Panc1 (cell line): Measurements from ENCODE around the gene CISTR. TPM values are rescaled to one million over a fixed set of nuclear protein-coding genes. Genes with fewer than 3 reads are reported as not detected.

Experiments used
- ATAC-seq: fragments of 200-7000 bp; cut with Tn5 transposase; 2 replicates; pipeline ENCODE4 v1.9.1; 2020; ENCODE audit warnings: mild to moderate bottlenecking, moderate library complexity
- BruUV-seq: library from RNA; stranded (reverse); fragments of 400-500 nt; replicated peaks from 2 replicates; lab custom pipeline; 2021; lab: Mats Ljungman, UMichigan
- CTCF ChIA-PET: fragments of 300-600 bp; sonication (Branson Sonifier 250); formaldehyde crosslinking; loops from one replicate; lab custom pipeline; 2022; ENCODE audit warnings: antibody characterized with exemption; lab: Charles Lee
- POLR2A ChIA-PET: fragments of 300-600 bp; sonication (Branson Sonifier 250); formaldehyde crosslinking; loops from one replicate; lab custom pipeline; 2022; ENCODE audit warnings: antibody characterized with exemption; lab: Charles Lee
- DNase-seq: peaks from one replicate; pipeline ENCODE4 v3.0.0-alpha.2; 2010; ENCODE audit warnings: low read depth, low spot score
- H3K27ac ChIP-seq: 2 replicates; pipeline ENCODE4 v1.5.1; 2011; ENCODE audit warnings: mild to moderate bottlenecking, low read length, inconsistent platforms
- H3K27me3 ChIP-seq: fragments of 200-500 bp; sonication (Bioruptor generic); 2 replicates; pipeline ENCODE4 v1.6.0; 2014; ENCODE audit warnings: low read length, inconsistent platforms; ENCODE audit not compliant: control insufficient read depth, insufficient read depth
- H3K36me3 ChIP-seq: fragments of 200-500 bp; sonication (Bioruptor generic); 2 replicates; pipeline ENCODE4 v1.5.1; 2014; ENCODE audit warnings: inconsistent platforms, mild to moderate bottlenecking, low read length, moderate library complexity; ENCODE audit not compliant: control insufficient read depth, insufficient read depth
- H3K4me1 ChIP-seq: 2 replicates; pipeline ENCODE4 v1.5.1; 2011; ENCODE audit warnings: inconsistent platforms, mild to moderate bottlenecking, low read length, moderate library complexity; ENCODE audit not compliant: control insufficient read depth, insufficient read depth
- H3K4me3 ChIP-seq, 2 experiments: 2 replicates each; pipeline ENCODE4 v1.5.1; 2011 to 2012; ENCODE audit warnings: low read depth in 2 of 2, low read length in 2 of 2, mild to moderate bottlenecking in 2 of 2, inconsistent platforms in 1 of 2, moderate library complexity in 1 of 2
- H3K9me3 ChIP-seq: fragments of 200-500 bp; sonication (Bioruptor generic); 2 replicates; pipeline ENCODE4 v1.5.1; 2014; ENCODE audit warnings: low read depth, mild to moderate bottlenecking, inconsistent platforms, low read length, moderate library complexity; ENCODE audit not compliant: control insufficient read depth, insufficient read depth
- POLR2AphosphoS5 ChIP-seq: IDR thresholded peaks from 2 replicates; pipeline ENCODE4 v1.6.1; 2012; ENCODE audit warnings: mild to moderate bottlenecking, low read depth, low read length, moderate library complexity
- SIN3A ChIP-seq: IDR thresholded peaks from 2 replicates; pipeline ENCODE4 v1.6.1; 2012; ENCODE audit warnings: low read depth, mild to moderate bottlenecking, low read length, moderate library complexity, borderline replicate concordance; ENCODE audit not compliant: insufficient read depth
- TCF7L2 ChIP-seq: IDR thresholded peaks from 2 replicates; pipeline ENCODE4 v1.6.1; 2011; ENCODE audit warnings: mild to moderate bottlenecking, low read depth, low read length, inconsistent platforms
- in situ Hi-C: cut with HindIII; loops from 2 replicates; pipeline ENCODE4 v1.10.0; 2016; ENCODE audit warnings: low sequenced_read_pairs, low pct_unique_long_range_greater_than_20kb
- intact Hi-C: fragments of 100-400 bp; cut with micrococcal nuclease; formaldehyde crosslinking; loops from one replicate; pipeline ENCODE4 v1.10.0; 2022; ENCODE audit not compliant: unreplicated experiment
- total RNA-seq: library from RNA; stranded (reverse); gene quantifications from one replicate; pipeline ENCODE4 v1.2.1, GENCODE V29; 2021; ENCODE audit not compliant: unreplicated experiment
- TF ChIP-seq, protein P1 (sequence below): fragments of 450-650 bp; IDR thresholded peaks from 2 replicates; pipeline ENCODE4 v1.5.1; 2017; ENCODE audit warnings: mild to moderate bottlenecking
- TF ChIP-seq, protein P2 (sequence below), 2 experiments: IDR thresholded peaks; 2 replicates each; pipeline ENCODE4 v1.6.1; 2011 to 2012; ENCODE audit warnings: low read depth in 2 of 2, control low read depth in 1 of 2, low read length in 1 of 2, mild to moderate bottlenecking in 1 of 2, moderate library complexity in 1 of 2; ENCODE audit not compliant: insufficient read depth in 1 of 2

CISTR gene
- total RNA-seq, 1 experiment from 2014 or later = not detected

DNA sequence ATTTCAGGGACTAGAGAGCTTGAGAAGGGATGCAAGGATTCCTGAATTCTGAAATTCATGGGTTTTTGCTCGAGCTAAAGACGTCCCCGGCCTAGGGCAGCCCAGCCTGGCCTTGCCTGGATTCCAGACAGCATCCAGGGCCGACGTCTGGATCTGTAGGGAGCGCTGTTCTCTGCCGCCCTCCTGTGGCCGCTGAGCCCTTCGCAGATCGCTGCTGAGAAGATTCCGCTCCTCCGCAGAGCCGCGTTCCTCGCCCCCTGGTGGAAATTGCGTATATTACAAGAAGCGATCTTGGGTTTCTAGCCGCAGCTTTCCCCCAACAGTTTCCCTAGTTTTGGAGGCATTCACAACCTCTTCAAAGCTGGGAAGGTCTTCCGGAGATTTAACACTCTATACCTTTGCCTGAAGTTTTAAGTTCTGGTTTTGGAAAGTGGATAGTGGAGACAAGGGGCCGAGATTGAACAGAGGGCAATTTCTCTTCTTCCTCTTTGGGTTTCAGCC lies 5.1 kb downstream of the CISTR start:
- DNase-seq (peak; percentile 80), ATAC-seq (peak; percentile 93)
- TF ChIP-seq, protein P1, sequence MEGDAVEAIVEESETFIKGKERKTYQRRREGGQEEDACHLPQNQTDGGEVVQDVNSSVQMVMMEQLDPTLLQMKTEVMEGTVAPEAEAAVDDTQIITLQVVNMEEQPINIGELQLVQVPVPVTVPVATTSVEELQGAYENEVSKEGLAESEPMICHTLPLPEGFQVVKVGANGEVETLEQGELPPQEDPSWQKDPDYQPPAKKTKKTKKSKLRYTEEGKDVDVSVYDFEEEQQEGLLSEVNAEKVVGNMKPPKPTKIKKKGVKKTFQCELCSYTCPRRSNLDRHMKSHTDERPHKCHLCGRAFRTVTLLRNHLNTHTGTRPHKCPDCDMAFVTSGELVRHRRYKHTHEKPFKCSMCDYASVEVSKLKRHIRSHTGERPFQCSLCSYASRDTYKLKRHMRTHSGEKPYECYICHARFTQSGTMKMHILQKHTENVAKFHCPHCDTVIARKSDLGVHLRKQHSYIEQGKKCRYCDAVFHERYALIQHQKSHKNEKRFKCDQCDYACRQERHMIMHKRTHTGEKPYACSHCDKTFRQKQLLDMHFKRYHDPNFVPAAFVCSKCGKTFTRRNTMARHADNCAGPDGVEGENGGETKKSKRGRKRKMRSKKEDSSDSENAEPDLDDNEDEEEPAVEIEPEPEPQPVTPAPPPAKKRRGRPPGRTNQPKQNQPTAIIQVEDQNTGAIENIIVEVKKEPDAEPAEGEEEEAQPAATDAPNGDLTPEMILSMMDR = peak; percentile 100
- TF ChIP-seq, protein P2, sequence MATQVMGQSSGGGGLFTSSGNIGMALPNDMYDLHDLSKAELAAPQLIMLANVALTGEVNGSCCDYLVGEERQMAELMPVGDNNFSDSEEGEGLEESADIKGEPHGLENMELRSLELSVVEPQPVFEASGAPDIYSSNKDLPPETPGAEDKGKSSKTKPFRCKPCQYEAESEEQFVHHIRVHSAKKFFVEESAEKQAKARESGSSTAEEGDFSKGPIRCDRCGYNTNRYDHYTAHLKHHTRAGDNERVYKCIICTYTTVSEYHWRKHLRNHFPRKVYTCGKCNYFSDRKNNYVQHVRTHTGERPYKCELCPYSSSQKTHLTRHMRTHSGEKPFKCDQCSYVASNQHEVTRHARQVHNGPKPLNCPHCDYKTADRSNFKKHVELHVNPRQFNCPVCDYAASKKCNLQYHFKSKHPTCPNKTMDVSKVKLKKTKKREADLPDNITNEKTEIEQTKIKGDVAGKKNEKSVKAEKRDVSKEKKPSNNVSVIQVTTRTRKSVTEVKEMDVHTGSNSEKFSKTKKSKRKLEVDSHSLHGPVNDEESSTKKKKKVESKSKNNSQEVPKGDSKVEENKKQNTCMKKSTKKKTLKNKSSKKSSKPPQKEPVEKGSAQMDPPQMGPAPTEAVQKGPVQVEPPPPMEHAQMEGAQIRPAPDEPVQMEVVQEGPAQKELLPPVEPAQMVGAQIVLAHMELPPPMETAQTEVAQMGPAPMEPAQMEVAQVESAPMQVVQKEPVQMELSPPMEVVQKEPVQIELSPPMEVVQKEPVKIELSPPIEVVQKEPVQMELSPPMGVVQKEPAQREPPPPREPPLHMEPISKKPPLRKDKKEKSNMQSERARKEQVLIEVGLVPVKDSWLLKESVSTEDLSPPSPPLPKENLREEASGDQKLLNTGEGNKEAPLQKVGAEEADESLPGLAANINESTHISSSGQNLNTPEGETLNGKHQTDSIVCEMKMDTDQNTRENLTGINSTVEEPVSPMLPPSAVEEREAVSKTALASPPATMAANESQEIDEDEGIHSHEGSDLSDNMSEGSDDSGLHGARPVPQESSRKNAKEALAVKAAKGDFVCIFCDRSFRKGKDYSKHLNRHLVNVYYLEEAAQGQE (IDR thresholded peaks at IDR 0.05; ENCODE audit: insufficient read depth in 1 of 2, low read depth in 2 of 2, low read length in 1 of 2) = no peak
- TF ChIP-seq POLR2AphosphoS5 = peak; percentile 60; the same call in 1 of the 2 replicates
- no peak for TF ChIP-seq SIN3A
- no peak; the same call in 1 of the 2 replicates for TF ChIP-seq TCF7L2
- H3K4me1 ChIP-seq = peaks cover 13% of the 10 kb centered on the region
- H3K9me3 ChIP-seq = no peaks in the 10 kb centered on the region
- H3K27ac ChIP-seq = peak overlapping the region; percentile 25; the same call in 1 of the 2 replicates
- in situ Hi-C loops (no loop called here), intact Hi-C loops (no loop called here)
- POLR2A ChIA-PET = no interaction called here
- H3K4me3 ChIP-seq = no peak overlapping the region
- BruUV-seq = no TSS peak
- no peaks in the 10 kb centered on the region for H3K36me3 ChIP-seq
- CTCF ChIA-PET = interaction anchor here (0.5 to 4.9 kb wide), 15 partner anchors 10 to 462 kb away, joined by 3 to 45 read pairs (median 3); partner anchors contain the start of gene HOXC8
- H3K27me3 ChIP-seq = 0 out of 2 replicates have a peak, but pooled peaks cover 6% of the 10 kb centered on the region

DNA sequence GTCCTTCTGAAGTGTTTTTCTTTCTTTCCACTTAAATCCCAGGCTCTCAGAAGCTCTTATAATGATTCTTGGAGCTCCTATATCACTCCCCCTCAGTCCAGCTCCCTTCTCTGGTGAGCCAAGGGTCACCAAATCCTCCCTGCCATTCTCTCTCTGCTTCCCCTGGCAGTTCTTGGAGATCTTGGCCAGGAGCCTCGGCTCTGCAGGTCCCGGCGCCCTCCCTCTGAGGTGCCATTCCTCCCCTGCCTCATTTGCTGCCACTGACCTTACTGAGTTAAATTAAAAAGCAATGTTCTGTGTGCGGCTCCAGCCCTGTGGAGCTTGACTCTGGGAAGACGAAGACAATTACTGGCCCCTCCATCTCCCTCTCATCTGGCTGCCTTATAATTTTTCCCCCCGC lies 7.0 kb downstream of the CISTR start:
- no peak overlapping the region for H3K4me3 ChIP-seq
- 0 out of 2 replicates have a peak, but pooled peaks cover 2% of the 10 kb centered on the region for H3K4me1 ChIP-seq
- no peaks in the 10 kb centered on the region for H3K9me3 ChIP-seq
- H3K27ac ChIP-seq = no peak overlapping the region
- H3K36me3 ChIP-seq = no peaks in the 10 kb centered on the region
- no TSS peak for BruUV-seq
- ChIA-PET POLR2A (interaction anchor here (0.6 kb wide), 1 partner anchor 264 kb away, joined by 17 read pairs; the partner anchor contains the start of gene HOXC8), CTCF (interaction anchor here (0.6 to 4.9 kb wide), 4 partner anchors 12 to 208 kb away, joined by 3 to 45 read pairs (median 14); no protein-coding TSS in a partner anchor)
- DNase-seq (no peak), ATAC-seq (no peak)
- in situ Hi-C loops (no loop called here), intact Hi-C loops (no loop called here)
- 0 out of 2 replicates have a peak, but pooled peaks cover 6% of the 10 kb centered on the region for H3K27me3 ChIP-seq
- no peak for TF ChIP-seq TCF7L2
- TF ChIP-seq, protein P2 (IDR thresholded peaks at IDR 0.05; ENCODE audit: insufficient read depth in 1 of 2, low read depth in 2 of 2, low read length in 1 of 2) = no peak
- TF ChIP-seq, protein P1 = no peak
